HUDEP-2 (cell line): Measurements from ENCODE around the gene SYT10.
"Not testable (repeated sequence)": the region's sequence is repeated elsewhere in the genome, so short reads cannot be mapped to it uniquely, and the experiment has no call there.

Source experiments
- DNase-seq, 76 experiments: peaks; one replicate each; lab custom pipeline; 2025; ENCODE audit not compliant: unreplicated experiment in 76 of 76; lab: John Stamatoyannopoulos, UW

Gene SYT10, protein sequence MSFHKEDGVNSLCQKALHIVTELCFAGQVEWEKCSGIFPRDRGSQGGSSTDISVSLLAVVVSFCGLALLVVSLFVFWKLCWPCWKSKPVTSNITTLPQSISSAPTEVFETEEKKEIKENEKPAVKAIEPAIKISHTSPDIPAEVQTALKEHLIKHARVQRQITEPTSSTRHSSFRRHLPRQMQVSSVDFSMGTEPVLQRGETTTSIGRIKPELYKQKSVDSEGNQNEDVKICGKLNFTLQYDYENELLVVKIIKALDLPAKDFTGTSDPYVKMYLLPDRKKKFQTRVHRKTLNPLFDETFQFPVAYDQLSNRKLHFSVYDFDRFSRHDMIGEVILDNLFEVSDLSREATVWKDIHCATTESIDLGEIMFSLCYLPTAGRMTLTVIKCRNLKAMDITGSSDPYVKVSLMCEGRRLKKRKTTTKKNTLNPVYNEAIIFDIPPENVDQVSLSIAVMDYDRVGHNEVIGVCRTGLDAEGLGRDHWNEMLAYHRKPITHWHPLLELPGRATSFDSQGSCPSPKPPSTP

GRCh38 chr12:33439587-33440011 lies at the start of gene SYT10:
SYT10 (minus strand) TSS chr12:33439819; CDS start chr12:33439522, 297 bp downstream.
- peak in 1 of 76 experiments; percentile 7 for DNase-seq

GRCh38 chr12:33488036-33488435 lies 48.4 kb upstream of the SYT10 start:
- DNase-seq: no peak

GRCh38 chr12:33486058-33486457 lies 46.4 kb upstream of the SYT10 start:
- no peak for DNase-seq

GRCh38 chr12:33484161-33484560 lies 44.5 kb upstream of the SYT10 start:
- no peak for DNase-seq

- no peak for DNase-seq
Observed at GRCh38 chr12:33480366-33480765, 40.7 kb upstream of the SYT10 start.

DNA sequence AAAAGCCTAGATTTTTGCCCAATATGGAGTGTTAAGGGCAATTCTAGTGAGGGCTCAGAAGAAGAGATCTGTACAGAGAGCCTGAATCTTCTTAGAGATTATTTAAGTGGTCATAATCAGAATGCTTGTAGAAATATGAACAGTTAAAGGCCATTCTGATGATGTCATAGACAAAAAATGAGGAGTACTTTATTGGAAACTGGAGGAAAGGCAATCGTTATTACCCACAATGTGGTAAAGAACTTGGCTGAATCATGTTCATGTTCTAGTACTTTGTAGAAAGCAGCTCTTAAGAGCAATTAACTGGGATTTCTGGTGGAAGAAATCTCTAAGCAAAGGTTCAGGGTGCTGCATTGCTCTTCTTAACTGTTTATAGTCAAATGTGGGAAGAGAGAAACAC lies 36.4 kb upstream of the SYT10 start:
- no peak for DNase-seq

GRCh38 chr12:33472299-33472698 lies 32.7 kb upstream of the SYT10 start:
- no peak for DNase-seq

DNA sequence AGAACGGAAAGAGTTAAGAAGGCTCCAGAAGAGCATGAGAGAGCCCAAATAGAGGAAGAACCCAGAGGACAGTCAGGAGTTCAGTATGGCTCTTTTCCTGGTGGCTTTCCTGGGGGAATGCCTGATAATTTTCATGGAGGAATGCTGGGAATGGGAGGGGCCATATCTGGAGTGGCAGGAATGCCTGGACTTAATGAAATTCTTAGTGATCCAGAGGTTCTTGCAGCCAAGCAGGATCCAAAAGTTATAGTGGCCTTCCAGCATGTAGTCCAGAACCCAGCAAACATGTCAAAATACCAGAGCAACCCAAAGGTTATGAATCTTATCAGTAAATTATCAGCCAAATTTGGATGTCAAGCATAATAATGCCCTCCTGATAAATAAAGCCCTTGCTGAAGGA lies 15.5 kb upstream of the SYT10 start:
- no peak for DNase-seq

GRCh38 chr12:33450480-33450879 lies 10.9 kb upstream of the SYT10 start:
- no peak for DNase-seq

DNA sequence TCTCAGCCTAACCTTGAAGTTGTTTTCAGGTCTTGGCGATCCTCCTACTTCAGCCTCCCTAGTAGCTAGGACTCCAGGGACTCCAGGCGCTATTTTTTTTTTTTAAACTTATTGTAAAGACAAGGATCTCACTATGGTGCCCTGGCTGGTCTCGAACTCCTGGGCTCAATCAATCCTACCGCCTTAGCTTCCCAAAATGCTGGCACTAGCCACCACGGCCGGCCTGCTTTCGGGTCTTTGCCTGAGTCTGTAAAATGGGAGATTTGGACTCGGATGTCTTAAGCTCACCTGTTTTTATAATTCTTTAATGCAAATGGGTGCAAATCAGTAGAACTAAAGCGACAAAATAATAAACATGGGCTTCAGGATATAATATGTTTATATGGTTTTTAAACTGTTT lies 858 bp upstream of the SYT10 start:
- no peak for DNase-seq

GRCh38 chr12:33438851-33439586 lies 600 bp downstream of the SYT10 start:
- no peak for DNase-seq

GRCh38 chr12:33438025-33438772 lies 1.4 kb downstream of the SYT10 start:
- no peak for DNase-seq

DNA sequence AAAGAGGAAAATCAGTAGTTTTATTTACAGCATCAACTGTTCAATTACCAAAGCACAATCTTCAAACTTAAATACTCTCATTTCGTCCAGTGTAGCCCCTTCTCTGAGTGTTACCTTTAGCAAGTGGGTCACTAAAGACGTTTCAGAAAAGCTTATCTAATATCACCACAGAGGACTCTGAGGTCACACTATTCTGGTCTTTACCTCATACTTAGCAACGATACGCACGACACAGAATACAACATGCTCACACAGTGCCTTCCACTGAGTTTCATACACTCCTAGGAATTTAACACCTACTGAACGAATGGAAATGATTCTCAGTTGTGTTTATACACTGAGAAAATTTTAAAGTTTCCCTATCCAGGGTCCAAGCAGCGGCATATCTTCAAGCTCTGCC lies 2.0 kb downstream of the SYT10 start:
- DNase-seq: no peak

- DNase-seq: no peak
Observed at GRCh38 chr12:33432992-33433391, 6.6 kb downstream of the SYT10 start.

- no peak for DNase-seq
Observed at GRCh38 chr12:33431648-33432047, 8.0 kb downstream of the SYT10 start.

DNA sequence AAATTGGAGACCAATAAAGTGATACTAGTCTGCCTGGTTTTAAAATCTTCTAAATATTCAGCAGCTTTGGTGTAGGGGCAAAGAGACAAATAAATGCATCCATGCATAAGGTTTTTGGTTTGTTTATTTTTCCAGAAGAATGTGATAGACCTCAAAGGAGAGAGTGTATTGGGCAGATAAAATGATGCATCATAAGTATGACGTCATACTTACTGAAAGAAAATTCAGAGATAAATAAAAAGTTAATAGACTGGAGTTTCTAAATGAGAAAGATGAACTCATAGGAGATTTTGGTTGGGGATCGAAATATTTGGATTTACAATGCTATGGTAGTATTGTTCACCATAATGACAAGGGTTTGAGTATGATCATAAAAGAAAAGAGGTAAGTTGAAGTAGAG lies 10.2 kb downstream of the SYT10 start:
- no peak for DNase-seq

- DNase-seq: peak in 26 of 76 experiments; percentile 1 to 55 (median 12)
Observed at GRCh38 chr12:33427071-33427470, 12.5 kb downstream of the SYT10 start.

- DNase-seq: no peak
Observed at GRCh38 chr12:33423706-33424105, 15.9 kb downstream of the SYT10 start.

GRCh38 chr12:33412410-33412809 lies 27.2 kb downstream of the SYT10 start:
- DNase-seq: not testable (repeated sequence)

- no peak for DNase-seq
Observed at GRCh38 chr12:33383503-33383902, 56.1 kb downstream of the SYT10 start.

DNA sequence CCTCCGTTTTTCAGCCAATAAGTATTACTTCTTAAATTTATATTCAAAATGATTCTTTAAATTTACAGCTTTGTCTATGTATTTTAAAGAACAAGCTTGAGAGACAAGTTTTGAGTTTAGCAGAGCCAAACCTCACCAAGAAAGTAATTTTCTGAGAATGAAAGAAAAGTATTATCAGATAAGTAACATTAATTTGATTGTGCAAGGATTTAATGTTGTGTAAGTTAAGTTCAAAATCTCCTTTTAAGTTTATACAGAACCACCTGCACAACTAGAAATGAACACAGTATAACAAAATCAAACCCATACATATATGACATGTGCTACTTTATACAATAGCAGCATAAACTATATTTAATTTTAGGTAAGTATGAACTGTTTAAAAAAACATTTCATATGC lies 63.5 kb downstream of the SYT10 start:
- DNase-seq: no peak
